Esophagus squamous epithelium (tissue), 4 donors: ENCODE measurements around the gene TESK2.

Experiments
- CTCF ChIP-seq, 6 experiments: fragments of 450-650 bp in 4 of 6; fragments of 200-600 bp in 2 of 6; sonication (generic) in 2 of 6; IDR thresholded peaks; one replicate each; pipeline ENCODE4 v1.5.1; 2016 to 2019; ENCODE audit warnings: antibody characterized with exemption in 6 of 6, mild to moderate bottlenecking in 4 of 6, moderate library complexity in 4 of 6
- POLR2A ChIP-seq, 4 donors: fragments of 450-650 bp; IDR thresholded peaks; one replicate each; pipeline ENCODE4 v1.6.1; 2017; ENCODE audit warnings: antibody characterized with exemption in 4 of 4, mild to moderate bottlenecking in 4 of 4, moderate library complexity in 3 of 4

GRCh38 chr1:45473302-45473701, 17.7 kb downstream of the TESK2 start:
- TF ChIP-seq CTCF (IDR thresholded peaks at IDR 0.05) (no peak), POLR2A (IDR thresholded peaks at IDR 0.05) (no peak)
